ENCODE measurements around the gene ZGPAT.
A peak's percentile ranks its signal among the peaks of the same experiment; 100 is the strongest.
"Not testable (repeated sequence)": the region's sequence is repeated elsewhere in the genome, so short reads cannot be mapped to it uniquely, and the experiment has no call there.

The ZGPAT gene

GRCh38 chr20:63773571-63774241 lies 65.9 kb downstream of the ZGPAT start:
- Histone ChIP-seq H3K9me3 (ENCODE audit: control insufficient read depth, insufficient read depth, low read length) (no peaks in the 10 kb centered on the region), H3K27ac (ENCODE audit: low read depth, low read length) (no peak overlapping the region), H3K4me1 (ENCODE audit: control insufficient read depth, insufficient read depth, low read length) (peaks cover 5% of the 10 kb centered on the region), H3K4me3 (ENCODE audit: low read depth, low read length) (no peak overlapping the region), H3K36me3 (ENCODE audit: control insufficient read depth, insufficient read depth, low read length) (peaks cover 4% of the 10 kb centered on the region; the same call in 1 of the 2 replicates), H3K9ac (ENCODE audit: low read depth, low read length) (no peak overlapping the region), H3K27me3 (ENCODE audit: control insufficient read depth, insufficient read depth, low read length) (no peaks in the 10 kb centered on the region)

GRCh38 chr20:63774306-63774705 lies 66.5 kb downstream of the ZGPAT start:
- Histone ChIP-seq H3K9ac (ENCODE audit: low read depth, low read length) (no peak overlapping the region), H3K4me3 (ENCODE audit: low read depth, low read length) (no peak overlapping the region), H3K27me3 (ENCODE audit: control insufficient read depth, insufficient read depth, low read length) (no peaks in the 10 kb centered on the region), H3K4me1 (ENCODE audit: control insufficient read depth, insufficient read depth, low read length) (peaks cover 5% of the 10 kb centered on the region), H3K36me3 (ENCODE audit: control insufficient read depth, insufficient read depth, low read length) (peaks cover 4% of the 10 kb centered on the region; the same call in 1 of the 2 replicates), H3K9me3 (ENCODE audit: control insufficient read depth, insufficient read depth, low read length) (no peaks in the 10 kb centered on the region), H3K27ac (ENCODE audit: low read depth, low read length) (no peak overlapping the region)

- H3K4me3 ChIP-seq (ENCODE audit: low read depth, low read length), result peak overlapping the region; percentile 59
- peak overlapping the region; percentile 48 for H3K27ac ChIP-seq (ENCODE audit: low read depth, low read length)
- no peak overlapping the region for H3K9ac ChIP-seq (ENCODE audit: low read depth, low read length)
- H3K9me3 ChIP-seq (ENCODE audit: control insufficient read depth, insufficient read depth, low read length), result no peaks in the 10 kb centered on the region
- no peaks in the 10 kb centered on the region for H3K36me3 ChIP-seq (ENCODE audit: control insufficient read depth, insufficient read depth, low read length)
- no peaks in the 10 kb centered on the region for H3K27me3 ChIP-seq (ENCODE audit: control insufficient read depth, insufficient read depth, low read length)
- peaks cover 5% of the 10 kb centered on the region for H3K4me1 ChIP-seq (ENCODE audit: control insufficient read depth, insufficient read depth, low read length)
These were observed 67.5 kb downstream of the ZGPAT start for GRCh38 chr20:63775096-63775978.

- H3K36me3 ChIP-seq (ENCODE audit: control insufficient read depth, insufficient read depth, low read length); H3K9me3 ChIP-seq (ENCODE audit: control insufficient read depth, insufficient read depth, low read length); H3K4me1 ChIP-seq (ENCODE audit: control insufficient read depth, insufficient read depth, low read length); H3K4me3 ChIP-seq (ENCODE audit: low read depth, low read length); H3K27ac ChIP-seq (ENCODE audit: low read depth, low read length); H3K27me3 ChIP-seq (ENCODE audit: control insufficient read depth, insufficient read depth, low read length); H3K9ac ChIP-seq (ENCODE audit: low read depth, low read length): not testable (repeated sequence)
These were observed 69.0 kb downstream of the ZGPAT start for GRCh38 chr20:63776875-63777274.

GRCh38 chr20:63777614-63778013 lies 69.8 kb downstream of the ZGPAT start:
- Histone ChIP-seq H3K4me3 (ENCODE audit: low read depth, low read length) (no peak overlapping the region), H3K27ac (ENCODE audit: low read depth, low read length) (peak overlapping the region; percentile 71), H3K36me3 (ENCODE audit: control insufficient read depth, insufficient read depth, low read length) (no peaks in the 10 kb centered on the region), H3K4me1 (ENCODE audit: control insufficient read depth, insufficient read depth, low read length) (peaks cover 5% of the 10 kb centered on the region), H3K9me3 (ENCODE audit: control insufficient read depth, insufficient read depth, low read length) (no peaks in the 10 kb centered on the region), H3K9ac (ENCODE audit: low read depth, low read length) (no peak overlapping the region), H3K27me3 (ENCODE audit: control insufficient read depth, insufficient read depth, low read length) (no peaks in the 10 kb centered on the region)

GRCh38 chr20:63778034-63778752 lies 70.4 kb downstream of the ZGPAT start:
- H3K9me3 ChIP-seq (ENCODE audit: control insufficient read depth, insufficient read depth, low read length), result no peaks in the 10 kb centered on the region
- H3K27ac ChIP-seq (ENCODE audit: low read depth, low read length), result peak overlapping the region; percentile 86
- no peak overlapping the region for H3K9ac ChIP-seq (ENCODE audit: low read depth, low read length)
- no peaks in the 10 kb centered on the region for H3K36me3 ChIP-seq (ENCODE audit: control insufficient read depth, insufficient read depth, low read length)
- H3K27me3 ChIP-seq (ENCODE audit: control insufficient read depth, insufficient read depth, low read length), result no peaks in the 10 kb centered on the region
- H3K4me3 ChIP-seq (ENCODE audit: low read depth, low read length), result no peak overlapping the region
- H3K4me1 ChIP-seq (ENCODE audit: control insufficient read depth, insufficient read depth, low read length), result peaks cover 5% of the 10 kb centered on the region

GRCh38 chr20:63778857-63779256 lies 71.0 kb downstream of the ZGPAT start:
- Histone ChIP-seq H3K27me3 (ENCODE audit: control insufficient read depth, insufficient read depth, low read length) (no peaks in the 10 kb centered on the region), H3K36me3 (ENCODE audit: control insufficient read depth, insufficient read depth, low read length) (no peaks in the 10 kb centered on the region), H3K9me3 (ENCODE audit: control insufficient read depth, insufficient read depth, low read length) (no peaks in the 10 kb centered on the region), H3K27ac (ENCODE audit: low read depth, low read length) (peak overlapping the region; percentile 86), H3K4me3 (ENCODE audit: low read depth, low read length) (no peak overlapping the region), H3K9ac (ENCODE audit: low read depth, low read length) (no peak overlapping the region), H3K4me1 (ENCODE audit: control insufficient read depth, insufficient read depth, low read length) (peaks cover 5% of the 10 kb centered on the region)

GRCh38 chr20:63781181-63781580 lies 73.3 kb downstream of the ZGPAT start:
- no peaks in the 10 kb centered on the region for H3K36me3 ChIP-seq (ENCODE audit: control insufficient read depth, insufficient read depth, low read length)
- H3K9ac ChIP-seq (ENCODE audit: low read depth, low read length), result no peak overlapping the region
- no peaks in the 10 kb centered on the region for H3K27me3 ChIP-seq (ENCODE audit: control insufficient read depth, insufficient read depth, low read length)
- H3K9me3 ChIP-seq (ENCODE audit: control insufficient read depth, insufficient read depth, low read length), result no peaks in the 10 kb centered on the region
- no peaks in the 10 kb centered on the region for H3K4me1 ChIP-seq (ENCODE audit: control insufficient read depth, insufficient read depth, low read length)
- no peak overlapping the region for H3K27ac ChIP-seq (ENCODE audit: low read depth, low read length)
- H3K4me3 ChIP-seq (ENCODE audit: low read depth, low read length), result no peak overlapping the region

- H3K27ac ChIP-seq (ENCODE audit: low read depth, low read length), result no peak overlapping the region
- no peak overlapping the region for H3K9ac ChIP-seq (ENCODE audit: low read depth, low read length)
- H3K27me3 ChIP-seq (ENCODE audit: control insufficient read depth, insufficient read depth, low read length), result no peaks in the 10 kb centered on the region
- no peaks in the 10 kb centered on the region for H3K9me3 ChIP-seq (ENCODE audit: control insufficient read depth, insufficient read depth, low read length)
- H3K36me3 ChIP-seq (ENCODE audit: control insufficient read depth, insufficient read depth, low read length), result no peaks in the 10 kb centered on the region
- no peak overlapping the region for H3K4me3 ChIP-seq (ENCODE audit: low read depth, low read length)
- H3K4me1 ChIP-seq (ENCODE audit: control insufficient read depth, insufficient read depth, low read length), result no peaks in the 10 kb centered on the region
These were observed 74.2 kb downstream of the ZGPAT start for GRCh38 chr20:63782051-63782471.

GRCh38 chr20:63782521-63782971 lies 74.7 kb downstream of the ZGPAT start:
- no peak overlapping the region for H3K27ac ChIP-seq (ENCODE audit: low read depth, low read length)
- no peak overlapping the region for H3K4me3 ChIP-seq (ENCODE audit: low read depth, low read length)
- no peaks in the 10 kb centered on the region for H3K36me3 ChIP-seq (ENCODE audit: control insufficient read depth, insufficient read depth, low read length)
- no peaks in the 10 kb centered on the region for H3K27me3 ChIP-seq (ENCODE audit: control insufficient read depth, insufficient read depth, low read length)
- H3K9ac ChIP-seq (ENCODE audit: low read depth, low read length), result no peak overlapping the region
- H3K4me1 ChIP-seq (ENCODE audit: control insufficient read depth, insufficient read depth, low read length), result no peaks in the 10 kb centered on the region
- H3K9me3 ChIP-seq (ENCODE audit: control insufficient read depth, insufficient read depth, low read length), result no peaks in the 10 kb centered on the region

All from HUES48 (cell line).